Measurements from ENCODE around the gene SETBP1.
"Not testable (repeated sequence)": the region's sequence is repeated elsewhere in the genome, so short reads cannot be mapped to it uniquely, and the experiment has no call there.

Gene SETBP1

GRCh38 chr18:44708451-44709083 is 27.9 kb downstream of the SETBP1 start:
- no peak for DNase-seq

GRCh38 chr18:44709307-44710126 is 28.8 kb downstream of the SETBP1 start:
- no peak for DNase-seq

- DNase-seq: no peak
Observed at GRCh38 chr18:44710931-44711330, 30.2 kb downstream of the SETBP1 start.

- DNase-seq: no peak
Observed at GRCh38 chr18:44712025-44712424, 31.3 kb downstream of the SETBP1 start.

- DNase-seq: no peak
Observed at GRCh38 chr18:44713435-44713834, 32.7 kb downstream of the SETBP1 start.

GRCh38 chr18:44714376-44714775 is 33.7 kb downstream of the SETBP1 start:
- no peak for DNase-seq

GRCh38 chr18:44715245-44715644 is 34.6 kb downstream of the SETBP1 start:
- DNase-seq: no peak

- no peak for DNase-seq
Observed at GRCh38 chr18:44715842-44716241, 35.2 kb downstream of the SETBP1 start.

- no peak for DNase-seq
Observed at GRCh38 chr18:44716697-44717163, 36.0 kb downstream of the SETBP1 start.

- DNase-seq: no peak
Observed at GRCh38 chr18:44719519-44720060, 38.9 kb downstream of the SETBP1 start.

GRCh38 chr18:44721748-44722147 is 41.1 kb downstream of the SETBP1 start:
- not testable (repeated sequence) for DNase-seq

- DNase-seq: peak; percentile 20 to 39
Observed at GRCh38 chr18:44723411-44723810, 42.7 kb downstream of the SETBP1 start.

GRCh38 chr18:44724105-44724778 is 43.6 kb downstream of the SETBP1 start:
- peak in 1 of 2 donors; percentile 35 for DNase-seq

GRCh38 chr18:44725300-44726058 is 44.8 kb downstream of the SETBP1 start:
- DNase-seq: peak; percentile 76 to 85

GRCh38 chr18:44726059-44726421 is 45.4 kb downstream of the SETBP1 start:
- no peak for DNase-seq

GRCh38 chr18:44727291-44727690 is 46.6 kb downstream of the SETBP1 start:
- no peak for DNase-seq

GRCh38 chr18:44729631-44730101 is 49.0 kb downstream of the SETBP1 start:
- peak; percentile 67 to 75 for DNase-seq

GRCh38 chr18:44730803-44731529 is 50.3 kb downstream of the SETBP1 start:
- DNase-seq: no peak

- DNase-seq: peak in 1 of 2 donors; percentile 26
Observed at GRCh38 chr18:44731530-44732237, 51.0 kb downstream of the SETBP1 start.

GRCh38 chr18:44732238-44732563 is 51.5 kb downstream of the SETBP1 start:
- DNase-seq: no peak

GRCh38 chr18:44732599-44732998 is 51.9 kb downstream of the SETBP1 start:
- no peak for DNase-seq

Data from CD4-positive, alpha-beta T cell treated with Interleukin-4 for 1 hour (primary cell).